GM12891 (cell line): ENCODE measurements around the gene HSF5.

ENCODE experiments used
- POLR2A ChIP-seq: IDR thresholded peaks from 2 replicates; pipeline ENCODE4 v1.6.1; 2011; ENCODE audit warnings: low read depth, low read length, control low read depth
- SPI1 ChIP-seq: IDR thresholded peaks from 2 replicates; pipeline ENCODE4 v1.6.1; 2011; ENCODE audit warnings: low read depth, low read length, control low read depth

DNA sequence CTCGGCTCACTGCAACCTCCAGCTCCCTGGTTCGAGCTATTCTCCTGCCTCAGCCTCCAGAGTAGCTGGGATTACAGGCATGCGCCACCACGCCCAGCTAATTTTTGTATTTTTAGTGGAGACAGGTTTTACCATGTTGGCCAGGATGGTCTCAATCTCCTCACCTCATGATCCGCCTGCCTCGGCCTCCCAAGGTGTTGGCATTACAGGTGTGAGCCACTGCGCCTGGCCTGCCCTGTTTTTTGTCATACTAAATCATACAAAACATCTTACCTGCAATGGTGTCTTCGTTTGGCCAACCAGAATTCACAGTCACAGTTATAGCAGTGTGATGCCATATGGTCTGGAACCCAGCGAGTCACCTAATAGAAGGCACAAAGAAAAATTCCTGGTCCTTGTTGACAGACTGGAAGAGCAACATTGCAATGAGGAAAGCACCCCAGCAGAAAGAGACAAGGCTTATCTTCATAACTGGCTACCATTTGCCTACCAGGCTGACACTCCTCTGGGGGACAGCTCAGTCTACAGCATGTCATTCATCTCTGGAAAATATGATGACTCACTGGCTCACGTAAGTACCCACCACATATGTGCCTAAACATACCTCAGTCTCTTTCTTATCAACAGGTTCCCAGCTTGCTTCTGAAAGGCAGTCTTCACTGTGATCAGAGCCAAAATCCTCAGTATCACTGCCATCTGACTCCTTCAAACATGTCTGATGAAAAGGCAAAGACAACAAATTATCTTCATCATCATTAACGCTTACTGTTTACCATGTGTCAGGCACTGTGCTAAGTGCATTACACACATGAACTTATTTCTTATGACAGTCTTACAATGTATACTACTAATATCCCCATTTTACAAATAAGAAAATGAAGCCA lies 4.3 kb upstream of the HSF5 start:
- no peak for TF ChIP-seq SPI1
- no peak for TF ChIP-seq POLR2A
